ENCODE data around the gene HSCB.
A peak's percentile ranks its signal among the peaks of the same experiment; 100 is the strongest.
"Not testable (repeated sequence)": the region's sequence is repeated elsewhere in the genome, so short reads cannot be mapped to it uniquely, and the experiment has no call there.

The HSCB gene

DNA sequence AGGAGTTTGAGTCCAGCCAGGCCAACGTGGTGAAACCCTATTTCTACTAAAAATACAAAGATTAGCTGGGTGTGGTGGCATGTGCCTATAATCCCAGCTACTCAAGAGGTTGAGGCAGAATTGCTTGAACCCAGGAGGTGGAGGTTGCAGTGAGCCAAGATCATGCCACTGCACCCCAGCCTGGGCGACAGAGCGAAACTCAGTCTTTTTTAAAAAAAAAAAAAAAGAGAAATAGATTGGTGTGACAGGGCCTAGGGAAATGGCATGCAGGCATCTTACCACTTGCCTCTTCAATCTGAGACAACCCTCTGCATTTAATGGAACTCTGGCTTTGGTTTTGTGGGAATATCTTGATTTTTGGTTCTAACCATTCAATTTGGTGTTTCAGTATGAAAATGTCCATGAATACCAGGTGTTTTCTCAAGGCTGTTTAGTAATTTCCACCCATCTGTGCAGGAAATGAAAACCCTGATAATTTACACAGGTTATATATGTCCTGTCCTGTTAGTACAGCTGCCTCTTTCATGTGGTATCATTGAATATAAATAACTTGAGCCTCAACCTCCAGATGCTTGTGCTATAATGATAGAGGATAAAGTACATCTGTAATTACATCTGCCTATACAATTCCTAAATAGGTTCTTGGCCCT is 50.1 kb downstream of the HSCB start:
- DNase-seq (ENCODE audit: low read depth in 2 of 2): no peak

DNA sequence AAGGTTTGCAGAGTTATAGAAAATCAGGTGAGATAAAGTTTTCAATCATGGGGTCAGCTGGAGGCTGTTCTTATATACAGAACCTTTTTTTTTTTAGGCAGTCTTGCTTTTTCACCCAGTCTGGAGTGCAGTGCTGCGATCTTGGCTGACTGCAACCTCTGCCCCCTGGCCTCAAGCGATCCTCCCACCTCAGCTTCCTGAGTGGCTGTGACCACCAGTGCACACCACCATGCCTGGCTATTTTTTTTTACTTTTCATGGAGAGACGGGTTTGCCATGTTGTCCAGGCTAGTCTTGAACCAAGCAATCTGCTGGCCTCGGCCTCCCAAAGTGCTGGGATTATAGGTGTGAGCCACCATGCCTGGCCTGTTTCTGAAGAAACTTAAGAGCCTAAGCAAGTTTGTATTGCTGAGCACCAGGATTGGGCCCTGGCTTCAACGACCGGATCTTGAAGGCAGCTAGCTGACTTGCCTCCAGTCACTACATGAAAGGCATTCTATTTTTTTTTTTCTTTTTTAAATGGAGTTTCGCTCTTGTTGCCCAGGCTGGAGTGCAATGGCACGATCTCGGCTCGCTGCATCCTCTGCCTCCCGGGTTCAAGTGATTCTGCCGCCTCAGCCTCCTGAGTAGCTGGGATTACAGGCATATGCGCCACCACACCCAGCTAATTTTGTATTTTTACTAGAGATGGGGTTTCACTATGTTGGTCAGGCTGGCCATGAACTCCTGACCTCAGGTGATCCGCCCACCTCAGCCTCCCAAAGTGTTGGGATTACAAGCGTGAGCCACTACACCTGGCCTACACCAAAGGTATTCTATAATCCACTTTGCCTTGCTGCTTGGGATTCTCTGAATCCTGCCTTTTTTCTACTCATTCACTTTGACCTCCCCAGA is 50.9 kb downstream of the HSCB start:
- no peak for DNase-seq (ENCODE audit: low read depth in 2 of 2)

DNA sequence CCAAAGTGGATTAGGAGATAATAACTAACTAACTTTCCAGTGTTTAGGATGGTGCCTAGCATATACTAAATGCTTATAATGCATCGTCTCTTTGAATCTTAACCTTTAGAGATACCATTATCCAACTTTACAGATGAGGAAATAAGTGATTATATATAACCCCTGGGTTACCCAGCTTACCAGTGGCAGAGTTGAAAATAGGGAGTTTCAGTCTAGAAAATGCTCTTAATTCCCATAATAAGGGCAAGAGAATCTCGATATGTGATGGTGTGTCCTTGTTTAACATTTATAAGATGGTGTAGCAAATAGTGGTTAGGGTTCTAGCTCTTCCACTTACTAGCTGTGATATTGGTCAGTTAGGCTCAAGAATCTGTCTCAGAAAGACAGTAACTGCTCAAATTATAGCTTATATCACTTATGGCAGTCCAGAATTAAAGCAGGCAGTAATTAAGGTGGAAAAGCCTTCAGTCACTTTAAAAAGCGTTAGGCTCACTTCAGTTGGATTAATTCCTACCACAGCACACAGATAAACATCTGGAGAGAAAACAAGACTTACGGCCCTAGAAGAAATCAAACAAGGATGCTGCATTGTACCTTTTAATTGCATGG is 52.2 kb downstream of the HSCB start:
- DNase-seq (ENCODE audit: low read depth in 2 of 2): no peak

DNA sequence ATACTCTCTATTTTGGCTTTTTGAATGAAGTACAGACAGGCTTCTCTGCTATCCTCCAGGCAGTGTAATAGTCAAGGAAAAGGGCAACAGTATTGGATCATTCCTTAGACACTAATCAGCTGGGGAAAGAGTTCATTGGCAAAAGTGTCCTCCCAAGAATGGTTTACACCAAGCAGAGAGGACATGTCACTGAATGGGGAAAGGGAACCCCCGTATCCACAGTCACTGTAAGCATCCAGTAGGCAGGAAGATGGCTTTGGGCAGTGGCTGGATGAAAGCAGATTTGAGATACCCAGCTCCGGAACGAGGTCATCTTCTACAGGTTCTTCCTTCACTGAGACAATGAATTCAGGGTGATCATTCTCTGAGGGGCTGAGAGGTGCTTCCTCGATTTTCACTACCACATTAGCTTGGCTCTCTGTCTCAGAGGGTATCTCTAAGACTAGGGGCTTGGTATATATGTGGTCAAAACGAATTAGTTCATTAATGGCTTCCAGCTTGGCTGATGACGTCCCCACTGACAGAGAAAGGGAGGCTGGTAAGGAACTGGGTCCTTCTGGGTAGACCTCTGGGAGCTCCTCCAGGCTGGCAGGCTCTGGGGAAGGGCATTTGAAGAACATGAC is 53.3 kb downstream of the HSCB start:
- no peak for DNase-seq (ENCODE audit: low read depth in 2 of 2)

DNA sequence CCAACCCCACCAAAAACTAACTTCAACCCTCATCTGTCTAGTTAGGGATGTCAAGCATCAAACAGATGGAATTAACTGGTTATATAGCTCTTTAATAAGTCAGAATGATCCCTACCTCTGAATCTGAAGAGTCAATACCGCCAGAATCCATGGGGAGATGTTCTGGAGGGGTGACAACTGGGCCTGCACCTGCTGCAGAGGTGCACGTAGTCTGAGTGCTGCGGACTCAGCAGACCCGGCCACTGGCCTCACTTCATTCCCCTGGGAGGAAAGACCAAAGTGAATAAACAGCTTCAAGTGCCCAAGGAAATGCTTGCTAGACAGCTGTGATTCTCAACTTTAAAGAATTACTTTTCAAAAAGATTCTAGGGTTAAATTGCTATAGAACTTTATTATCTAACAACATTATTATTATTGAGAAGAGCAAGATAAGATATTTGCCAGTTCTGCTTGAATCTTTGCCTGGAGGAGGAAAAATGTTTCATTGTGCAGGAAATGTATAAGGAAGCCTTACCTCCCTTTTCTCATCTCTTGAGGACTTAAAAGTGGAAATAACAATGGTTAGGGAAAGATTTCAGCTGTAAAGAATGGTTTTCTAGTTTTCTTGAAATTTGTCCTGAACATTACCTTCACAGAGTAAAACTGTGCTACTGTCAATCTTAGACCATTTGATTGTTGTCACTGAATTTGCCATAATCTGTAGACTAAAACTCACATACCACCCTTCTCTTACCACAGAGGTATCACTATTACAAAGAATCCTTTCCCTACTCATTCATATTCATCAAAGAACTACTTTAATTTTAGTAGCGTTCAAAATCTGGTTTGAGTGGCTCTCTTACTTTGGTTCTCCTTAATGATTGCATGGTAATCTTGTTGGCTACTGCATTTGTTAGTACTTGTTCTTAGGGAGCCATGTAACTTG is 54.4 kb downstream of the HSCB start:
- no peak for DNase-seq (ENCODE audit: low read depth in 2 of 2)

DNA sequence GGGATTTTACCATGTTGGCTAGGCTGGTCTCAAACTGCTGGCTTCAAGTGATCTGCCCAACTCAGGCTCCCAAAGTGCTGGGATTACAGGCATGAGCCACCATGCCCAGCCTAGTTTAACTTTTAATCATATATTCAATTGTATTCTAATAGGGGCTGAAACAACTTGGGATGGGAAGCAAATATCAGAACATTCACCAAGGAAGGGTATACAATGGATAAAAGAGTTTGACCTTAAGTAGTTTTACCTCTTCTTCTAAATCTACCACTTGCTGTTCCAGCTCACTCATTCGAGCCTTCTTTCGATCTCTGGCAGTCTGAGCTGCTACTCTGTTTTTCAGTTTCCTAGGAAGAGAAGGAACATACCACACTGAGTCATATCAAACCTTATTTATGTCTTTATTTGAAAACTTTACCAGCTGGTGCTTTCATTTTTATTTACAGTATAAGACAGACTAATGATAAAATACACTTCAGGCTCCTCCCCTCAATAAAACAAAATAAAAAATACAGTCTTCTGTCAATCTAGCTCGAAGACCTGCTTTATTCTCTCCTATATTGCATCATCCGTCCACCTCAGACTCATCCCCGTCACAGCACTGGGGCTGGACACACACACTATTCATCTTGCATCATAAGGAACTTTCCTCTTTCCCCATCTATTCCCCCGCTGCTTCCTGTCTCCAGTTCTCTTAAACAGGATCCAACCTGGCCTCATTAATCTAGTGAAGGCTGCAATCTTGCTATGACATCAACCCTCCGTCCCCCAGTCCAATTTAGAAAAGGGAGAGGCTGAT is 57.2 kb downstream of the HSCB start:
- peak; percentile 88 to 90 for DNase-seq (ENCODE audit: low read depth in 2 of 2)

DNA sequence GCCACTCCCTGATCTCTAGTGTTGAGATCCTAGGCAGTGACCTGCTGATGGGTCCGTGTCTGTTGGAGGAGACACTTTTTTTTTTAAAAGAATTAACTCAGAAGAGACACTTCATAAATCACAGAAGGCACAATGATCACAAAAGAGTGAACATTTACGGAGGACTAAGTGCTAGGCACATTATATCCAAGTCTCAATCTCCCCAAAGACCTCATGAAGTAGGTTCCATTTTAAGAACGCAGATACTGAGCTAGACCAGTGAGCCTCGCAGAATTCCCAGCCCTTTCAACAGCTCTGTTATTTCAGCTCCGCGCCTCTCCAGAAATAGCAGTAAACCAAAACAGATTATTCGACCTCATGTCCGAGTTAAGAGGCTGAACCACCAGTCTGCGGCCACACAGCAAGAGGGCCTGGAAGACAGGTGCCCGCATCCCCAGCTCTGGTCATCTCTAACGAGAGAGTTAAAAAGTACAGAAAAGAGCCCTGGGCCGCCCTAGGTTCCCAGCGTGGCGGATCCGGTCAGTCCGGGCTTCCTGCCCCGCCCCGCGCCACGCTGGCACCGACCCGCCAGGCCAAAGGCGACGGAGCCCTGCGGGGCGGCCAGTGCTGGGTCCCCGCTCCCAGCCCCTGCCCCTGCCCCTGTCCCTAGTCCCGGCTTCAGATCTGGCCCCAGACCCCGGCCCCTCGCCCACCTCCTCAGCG is 57.9 kb downstream of the HSCB start:
- peak in 1 of 2 experiments; percentile 6 for DNase-seq (ENCODE audit: low read depth in 2 of 2)

DNA sequence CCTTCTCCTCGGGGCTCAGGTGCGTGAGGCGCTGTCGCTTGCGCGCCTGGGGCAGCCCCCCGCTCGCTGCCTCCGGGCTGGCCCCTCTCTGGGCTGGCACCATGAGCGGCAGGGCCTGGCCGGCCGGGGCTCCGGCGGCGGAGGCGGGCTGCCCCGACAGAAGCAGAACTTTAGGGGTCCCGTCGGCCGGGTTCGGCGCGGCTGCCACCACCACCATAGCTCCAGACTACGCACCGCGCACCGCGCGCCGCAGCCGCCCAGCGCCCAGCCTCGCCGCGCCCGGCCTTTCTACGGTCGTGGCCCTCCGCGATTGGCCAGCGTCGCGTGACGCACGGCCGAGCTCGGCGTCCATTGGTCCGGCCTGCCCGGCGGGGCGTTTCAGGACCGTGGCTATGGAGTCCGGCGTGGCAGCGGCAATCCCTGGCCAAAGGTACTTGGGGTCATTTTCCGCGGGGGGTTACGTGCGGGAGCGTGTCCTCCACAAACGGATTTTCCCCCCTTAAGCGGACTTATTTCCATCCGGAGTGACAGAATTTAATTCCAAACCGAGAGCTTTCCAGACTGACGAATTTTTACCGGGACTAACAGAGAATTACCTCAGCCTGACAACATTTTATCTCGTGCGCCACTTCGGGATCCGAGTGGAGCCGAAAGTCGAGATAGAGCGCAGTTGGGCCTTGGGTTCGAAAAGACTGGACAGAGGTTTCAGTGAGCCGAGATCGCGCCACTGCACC is 58.6 kb downstream of the HSCB start, which contains the start of gene XBP1:
XBP1 (minus strand) TSS at position 262 of the 734 bp plus-strand sequence.
- peak; percentile 87 for DNase-seq (ENCODE audit: low read depth in 2 of 2)

DNA sequence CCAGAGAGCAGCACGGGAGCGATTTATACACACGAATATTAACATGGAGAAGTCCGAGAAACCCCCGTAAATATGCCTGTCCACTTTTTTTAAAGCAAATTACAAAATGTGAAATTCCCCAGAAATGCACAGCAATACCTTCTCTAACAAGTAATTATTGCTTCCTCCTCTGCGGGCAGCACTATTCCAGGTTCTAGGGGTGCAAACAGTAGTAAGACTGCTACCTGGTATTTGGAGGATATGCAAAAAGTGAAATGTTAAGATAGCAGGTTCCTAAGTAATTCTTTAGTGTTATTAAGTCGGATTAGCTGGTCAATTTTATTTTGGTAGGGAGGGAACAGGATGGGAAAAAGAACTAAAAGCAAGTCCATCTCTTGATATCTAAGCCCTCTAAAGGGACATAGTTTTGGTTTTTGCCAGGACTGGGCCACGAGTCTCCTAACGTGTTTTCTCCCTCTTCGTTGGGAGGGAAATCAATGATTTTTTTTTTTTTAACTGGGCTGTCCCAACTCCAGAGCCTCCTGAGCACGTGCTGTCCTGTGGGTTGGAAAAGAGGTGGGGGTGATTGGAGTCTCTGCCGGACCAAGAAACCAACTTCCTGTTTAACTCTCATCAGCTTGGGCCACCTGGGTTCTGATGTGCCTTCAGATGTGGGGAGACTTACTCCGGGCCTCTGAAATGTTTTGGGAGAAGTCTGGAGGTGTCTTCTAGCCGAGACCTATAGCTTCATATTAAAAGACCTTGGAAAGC is 60.2 kb downstream of the HSCB start:
- DNase-seq (ENCODE audit: low read depth in 2 of 2): no peak

DNA sequence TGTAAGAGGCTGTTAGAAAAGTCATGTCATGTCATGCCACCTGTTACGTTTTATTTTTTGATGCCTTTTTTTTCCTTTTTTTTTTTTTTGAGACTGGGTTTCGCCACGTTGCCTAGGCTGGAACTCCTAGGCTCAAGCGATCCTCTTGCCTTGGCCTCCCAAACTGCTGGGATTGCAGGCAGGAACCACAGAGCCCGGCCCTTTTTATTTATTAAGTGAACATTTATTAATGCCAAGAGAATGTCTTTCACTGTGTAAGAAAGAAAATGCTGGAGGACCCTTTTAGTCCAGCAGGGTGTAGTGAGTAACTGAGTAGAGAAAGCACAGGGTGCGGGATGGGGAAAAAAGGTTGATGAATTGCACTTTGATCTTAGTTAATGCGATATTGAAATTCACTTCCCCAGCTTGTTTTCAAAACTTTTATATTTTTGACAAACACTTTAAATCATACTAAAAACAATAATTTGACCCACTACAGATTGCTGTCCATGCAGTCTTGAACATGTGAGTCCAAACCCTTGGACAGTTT is 60.8 kb downstream of the HSCB start:
- no peak for DNase-seq (ENCODE audit: low read depth in 2 of 2)

DNA sequence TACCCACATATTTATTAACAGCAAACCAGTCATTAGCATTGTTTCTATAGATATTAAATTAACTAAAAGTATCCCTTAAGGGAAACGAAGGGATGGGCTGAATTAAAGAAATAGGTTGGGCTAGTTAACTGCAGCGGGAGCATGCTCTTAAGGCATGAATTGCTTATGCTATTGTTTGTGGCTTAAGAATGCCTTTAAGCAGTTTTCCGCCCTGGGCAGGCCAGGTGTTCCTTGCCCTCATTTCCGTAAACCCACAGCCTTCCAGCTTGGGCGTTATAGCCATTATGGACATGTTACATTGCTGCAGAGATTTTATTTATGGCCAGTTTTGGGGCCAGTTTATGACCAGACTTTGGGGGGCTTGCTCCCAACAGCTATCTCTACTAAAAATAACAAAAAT is 63.6 kb downstream of the HSCB start:
- not testable (repeated sequence) for DNase-seq (ENCODE audit: low read depth in 2 of 2)

Data from fibroblast of skin of left biceps (primary cell).